GM18907 (cell line): ENCODE results near the gene FAM120AOS.

Experiments
- ATAC-seq: cut with Tn5 transposase; IDR thresholded peaks from one replicate; pipeline ENCODE4 v1.9.1; 2021; ENCODE audit warnings: mild to moderate bottlenecking, moderate library complexity; ENCODE audit not compliant: unreplicated experiment

Gene FAM120AOS

GRCh38 chr9:93467462-93467861, 14.1 kb upstream of the FAM120AOS start:
- no peak for ATAC-seq

- no peak for ATAC-seq
These were observed 13.7 kb upstream of the FAM120AOS start for GRCh38 chr9:93467062-93467416.

- ATAC-seq = no peak
These were observed 13.2 kb upstream of the FAM120AOS start for GRCh38 chr9:93466416-93467061.

- ATAC-seq = no peak
These were observed 12.5 kb upstream of the FAM120AOS start for GRCh38 chr9:93465855-93466254.

GRCh38 chr9:93464876-93465275, 11.5 kb upstream of the FAM120AOS start:
- no peak for ATAC-seq

GRCh38 chr9:93464395-93464794, 11.0 kb upstream of the FAM120AOS start:
- ATAC-seq = no peak

- no peak for ATAC-seq
These were observed 10.4 kb upstream of the FAM120AOS start for GRCh38 chr9:93463638-93464248.

- no peak for ATAC-seq
These were observed 8.4 kb upstream of the FAM120AOS start for GRCh38 chr9:93461821-93462220.

GRCh38 chr9:93461414-93461743, 8.0 kb upstream of the FAM120AOS start:
- ATAC-seq = no peak

- ATAC-seq = no peak
These were observed 7.5 kb upstream of the FAM120AOS start for GRCh38 chr9:93460689-93461413.

GRCh38 chr9:93459432-93459847, 6.1 kb upstream of the FAM120AOS start:
- no peak for ATAC-seq

GRCh38 chr9:93458712-93459111, 5.3 kb upstream of the FAM120AOS start:
- no peak for ATAC-seq

- no peak for ATAC-seq
These were observed 3.6 kb upstream of the FAM120AOS start for GRCh38 chr9:93457006-93457405.

GRCh38 chr9:93456504-93456903, 3.1 kb upstream of the FAM120AOS start:
- ATAC-seq = no peak

- ATAC-seq = no peak
These were observed 2.6 kb upstream of the FAM120AOS start for GRCh38 chr9:93456022-93456421.

- ATAC-seq = no peak
These were observed 703 bp downstream of the FAM120AOS start for GRCh38 chr9:93452710-93453046.

GRCh38 chr9:93451849-93452709, 1.3 kb downstream of the FAM120AOS start:
- ATAC-seq = peak; percentile 22

GRCh38 chr9:93450945-93451815, 2.2 kb downstream of the FAM120AOS start, which contains the start of gene FAM120A:
Gene FAM120A (plus strand): TSS chr9:93451685. CDS start chr9:93451916, 231 bp downstream.
- peak; percentile 57 for ATAC-seq

GRCh38 chr9:93447655-93448054, 5.7 kb downstream of the FAM120AOS start:
- no peak for ATAC-seq

- no peak for ATAC-seq
These were observed 7.3 kb downstream of the FAM120AOS start for GRCh38 chr9:93446073-93446472.
